GM21737 (cell line): Measurements from ENCODE around the gene GUCA2B.

Experiments
- ATAC-seq: cut with Tn5 transposase; IDR thresholded peaks from one replicate; pipeline ENCODE4 v1.9.1; 2021; ENCODE audit warnings: mild to moderate bottlenecking, moderate library complexity; ENCODE audit not compliant: unreplicated experiment

The GUCA2B gene

GRCh38 chr1:42142894-42143675 lies 10.1 kb upstream of the GUCA2B start:
- no peak for ATAC-seq

GRCh38 chr1:42143896-42144710 lies 9.1 kb upstream of the GUCA2B start:
- ATAC-seq, result no peak

GRCh38 chr1:42144711-42145388 lies 8.4 kb upstream of the GUCA2B start:
- no peak for ATAC-seq

- no peak for ATAC-seq
Observed at GRCh38 chr1:42145389-42145716, 7.9 kb upstream of the GUCA2B start.

- no peak for ATAC-seq
Observed at GRCh38 chr1:42145764-42146625, 7.2 kb upstream of the GUCA2B start.

GRCh38 chr1:42146626-42147320 lies 6.4 kb upstream of the GUCA2B start:
- ATAC-seq, result no peak

GRCh38 chr1:42148166-42148565 lies 5.0 kb upstream of the GUCA2B start:
- no peak for ATAC-seq

GRCh38 chr1:42150651-42151050 lies 2.6 kb upstream of the GUCA2B start:
- ATAC-seq, result no peak

GRCh38 chr1:42152119-42152518 lies 1.1 kb upstream of the GUCA2B start:
- no peak for ATAC-seq

GRCh38 chr1:42153624-42154023 lies 414 bp downstream of the GUCA2B start:
- no peak for ATAC-seq

GRCh38 chr1:42154685-42155084 lies 1.5 kb downstream of the GUCA2B start:
- no peak for ATAC-seq

GRCh38 chr1:42155362-42155761 lies 2.2 kb downstream of the GUCA2B start:
- no peak for ATAC-seq

- ATAC-seq, result no peak
Observed at GRCh38 chr1:42157667-42158066, 4.5 kb downstream of the GUCA2B start.

GRCh38 chr1:42158189-42158588 lies 5.0 kb downstream of the GUCA2B start:
- ATAC-seq, result no peak

- no peak for ATAC-seq
Observed at GRCh38 chr1:42162181-42162580, 9.0 kb downstream of the GUCA2B start.

- no peak for ATAC-seq
Observed at GRCh38 chr1:42163114-42163513, 9.9 kb downstream of the GUCA2B start.

GRCh38 chr1:42163536-42164503 lies 10.6 kb downstream of the GUCA2B start:
- no peak for ATAC-seq

GRCh38 chr1:42164551-42165420 lies 11.6 kb downstream of the GUCA2B start, which contains the start of gene GUCA2A:
TSS of gene GUCA2A (minus strand) at chr1:42164745. CDS start at chr1:42164712, 33 bp downstream.
- ATAC-seq, result no peak
